Psoas muscle (tissue), 8 donors: ENCODE measurements around the gene TMEM253. TPM values are rescaled to one million over a fixed set of nuclear protein-coding genes. Genes with fewer than 3 reads are reported as not detected.
A peak's percentile ranks its signal among the peaks of the same experiment; 100 is the strongest.

Experiments
- ATAC-seq, 4 donors: fragments of 200-7000 bp; cut with Tn5 transposase; one replicate each; pipeline ENCODE4 v1.9.1; 2020; ENCODE audit warnings: moderate library complexity in 3 of 4, mild to moderate bottlenecking in 2 of 4
- DNase-seq, 2 donors: peaks; one replicate each; pipeline ENCODE4 v3.0.0-alpha.2; 2020
- H3K27ac ChIP-seq: fragments of 200-600 bp; one replicate; pipeline ENCODE4 v1.8.0; 2022
- H3K27me3 ChIP-seq, 3 donors: fragments of 200-600 bp in 1 of 3; one replicate each; pipeline versions ENCODE4 v1.6.1 to v1.8.0; 2013 to 2022; ENCODE audit warnings: low read length in 2 of 3, mild to moderate bottlenecking in 2 of 3, moderate library complexity in 1 of 3; ENCODE audit not compliant: insufficient read depth in 3 of 3
- H3K36me3 ChIP-seq, 2 donors: fragments of 200-600 bp in 1 of 2; one replicate each; pipeline versions ENCODE4 v1.6.1 to v1.8.0; 2013 to 2022; ENCODE audit warnings: low read depth in 1 of 2, mild to moderate bottlenecking in 1 of 2, moderate library complexity in 1 of 2; ENCODE audit not compliant: insufficient read depth in 1 of 2
- H3K4me1 ChIP-seq: fragments of 200-600 bp; one replicate; pipeline ENCODE4 v1.8.0; 2022
- H3K4me3 ChIP-seq: fragments of 200-600 bp; one replicate; pipeline ENCODE4 v1.8.0; 2022; ENCODE audit warnings: mild to moderate bottlenecking
- H3K9me3 ChIP-seq: fragments of 200-600 bp; one replicate; pipeline ENCODE4 v1.8.0; 2022
- CTCF ChIP-seq: fragments of 200-600 bp; IDR thresholded peaks from one replicate; pipeline ENCODE4 v1.8.0; 2022; ENCODE audit warnings: antibody characterized with exemption
- WGBS, 3 donors: extraction: QIAGEN DNeasy Blood & Tissue Kit; methylation state at CpG; one replicate each; pipeline versions ENCODE4 v1.1.6 to v1.1.7; 2013; 5-methylcytosine and 5-hydroxymethylcytosine counted together
- intact Hi-C, 2 donors: fragments of 100-400 bp; cut with DNase I; formaldehyde crosslinking; loops; one replicate each; pipeline versions ENCODE4 v1.11.0 to v1.14.2; 2022
- polyA plus RNA-seq, 3 donors: library from polyadenylated mRNA; stranded (reverse); fragments of 200-250 nt; gene quantifications; one replicate each; pipeline ENCODE4 v1.2.3, GENCODE V29; 2013
- total RNA-seq, 4 donors: library from RNA; stranded (reverse); fragmentation: NEBNext Ultra II Directional in 2 of 4; extraction: Animal tissue kit (Norgen Biotek cat#: 25700) in 2 of 4; gene quantifications; one replicate each; pipeline versions ENCODE4 v1.2.1 to v1.2.4, GENCODE V29; 2021 to 2023
- donor health status: healthy with polysubstance abuse.
- donor health status: DM: no; HTN: no; CAD: no; lungs with moderate emphysema.
- donor health status: Bipolar disorder and iron deficiency.
- donor health status: healthy.
- donor health status: DM: yes; HTN: yes; CAD: no.
- donor health status: DM: no; HTN: no; CAD: no.
- donor health status: DM: no; HTN: no; CAD: no.
- donor health status: DM: yes; HTN: yes; CAD: no.

The TMEM253 gene
- total and polyA plus RNA-seq, 7 donors, result 0.10 to 0.29 (median 0.17) TPM; not detected in 2

- intact Hi-C loops, result no loop called here
- 65 to 66% (median 65%) methylated on average over 8 of the region's 8 CpGs for WGBS, 3 donors
Measured at GRCh38 chr14:21059842-21060613, 40.8 kb upstream of the TMEM253 start.

GRCh38 chr14:21060614-21061346 is 40.1 kb upstream of the TMEM253 start:
- no peaks in the 10 kb centered on the region for H3K9me3 ChIP-seq
- intact Hi-C loops, result no loop called here
- H3K36me3 ChIP-seq, result no peaks in the 10 kb centered on the region
- no peak for ATAC-seq
- WGBS, 3 donors, result 68 to 76% (median 71%) methylated on average over 13 of the region's 13 CpGs
- H3K4me3 ChIP-seq, result no peak overlapping the region
- no peak for TF ChIP-seq CTCF
- no peak overlapping the region for H3K27ac ChIP-seq
- H3K4me1 ChIP-seq, result no peaks in the 10 kb centered on the region
- no peaks in the 10 kb centered on the region for H3K27me3 ChIP-seq
- no peak for DNase-seq

More at GRCh38 chr14:21059842-21060613, 40.8 kb upstream of the TMEM253 start:
- Histone ChIP-seq H3K4me3 (no peak overlapping the region), H3K4me1 (no peaks in the 10 kb centered on the region), H3K27ac (no peak overlapping the region), H3K36me3 (no peaks in the 10 kb centered on the region), H3K9me3 (no peaks in the 10 kb centered on the region), H3K27me3 (no peaks in the 10 kb centered on the region)
- ATAC-seq (no peak), DNase-seq (no peak)
- no peak for TF ChIP-seq CTCF

GRCh38 chr14:21061347-21061668 is 39.6 kb upstream of the TMEM253 start:
- Histone ChIP-seq H3K27ac (no peak overlapping the region), H3K36me3 (no peaks in the 10 kb centered on the region), H3K4me3 (no peak overlapping the region), H3K9me3 (no peaks in the 10 kb centered on the region), H3K4me1 (no peaks in the 10 kb centered on the region), H3K27me3 (no peaks in the 10 kb centered on the region)
- no peak for TF ChIP-seq CTCF
- intact Hi-C loops, result no loop called here
- ATAC-seq (no peak), DNase-seq (no peak)
- WGBS, 3 donors, result 85 to 91% (median 91%) methylated on average over 3 of the region's 3 CpGs

- ATAC-seq (peak; percentile 69 to 88 (median 74)), DNase-seq (peak in 1 of 2 donors; percentile 47)
- H3K4me3 ChIP-seq, result no peak overlapping the region
- intact Hi-C loops, result no loop called here
- no peaks in the 10 kb centered on the region for H3K4me1 ChIP-seq
- TF ChIP-seq CTCF, result no peak
- WGBS, 3 donors, result 43 to 45% (median 44%) methylated on average over 3 of the region's 3 CpGs
- no peaks in the 10 kb centered on the region for H3K27me3 ChIP-seq
- H3K9me3 ChIP-seq, result no peaks in the 10 kb centered on the region
- H3K36me3 ChIP-seq, result no peaks in the 10 kb centered on the region
- no peak overlapping the region for H3K27ac ChIP-seq
Measured at GRCh38 chr14:21063479-21063878, 37.4 kb upstream of the TMEM253 start.
